HG02981 (cell line): ENCODE data around the gene LINC01488.

Experiments
- ATAC-seq: cut with Tn5 transposase; IDR thresholded peaks from one replicate; pipeline ENCODE4 v1.9.1; 2021; ENCODE audit warnings: mild to moderate bottlenecking, moderate library complexity; ENCODE audit not compliant: unreplicated experiment

LINC01488 gene

GRCh38 chr11:69462106-69462951 lies 19.1 kb upstream of the LINC01488 start:
- no peak for ATAC-seq

- ATAC-seq: no peak
These were observed 18.1 kb upstream of the LINC01488 start for GRCh38 chr11:69463181-69463994.

- no peak for ATAC-seq
These were observed 17.2 kb upstream of the LINC01488 start for GRCh38 chr11:69463995-69464960.

- ATAC-seq: no peak
These were observed 16.0 kb upstream of the LINC01488 start for GRCh38 chr11:69465236-69466000.

GRCh38 chr11:69466039-69466438 lies 15.4 kb upstream of the LINC01488 start:
- no peak for ATAC-seq

- no peak for ATAC-seq
These were observed 14.3 kb upstream of the LINC01488 start for GRCh38 chr11:69467196-69467595.

GRCh38 chr11:69467646-69468045 lies 13.8 kb upstream of the LINC01488 start:
- ATAC-seq: no peak

- ATAC-seq: no peak
These were observed 13.2 kb upstream of the LINC01488 start for GRCh38 chr11:69468221-69468620.

- ATAC-seq: no peak
These were observed 12.3 kb upstream of the LINC01488 start for GRCh38 chr11:69468911-69469885.

GRCh38 chr11:69470301-69470700 lies 11.2 kb upstream of the LINC01488 start:
- no peak for ATAC-seq

- ATAC-seq: no peak
These were observed 10.4 kb upstream of the LINC01488 start for GRCh38 chr11:69470793-69471728.

- no peak for ATAC-seq
These were observed 9.5 kb upstream of the LINC01488 start for GRCh38 chr11:69471729-69472540.

GRCh38 chr11:69472541-69473275 lies 8.8 kb upstream of the LINC01488 start:
- ATAC-seq: no peak

GRCh38 chr11:69473276-69473845 lies 8.1 kb upstream of the LINC01488 start:
- ATAC-seq: no peak

GRCh38 chr11:69474736-69475135 lies 6.7 kb upstream of the LINC01488 start:
- no peak for ATAC-seq
